Effector memory CD4-positive, alpha-beta T cell (primary cell): ENCODE results near the gene CHIT1.

Experiments used
- DNase-seq, 3 donors: peaks; one replicate each; pipeline ENCODE4 v3.0.0-alpha.2; 2020
- H3K27ac ChIP-seq: 2 replicates; pipeline ENCODE4 v1.7.0; 2013; ENCODE audit warnings: mild to moderate bottlenecking, low read length, moderate library complexity; ENCODE audit not compliant: insufficient read depth, poor library complexity, severe bottlenecking
- H3K27me3 ChIP-seq: replicated peaks from 2 replicates; pipeline ENCODE4 v1.7.0; 2013; ENCODE audit warnings: mild to moderate bottlenecking, low read length; ENCODE audit not compliant: insufficient read depth, control insufficient read depth, poor library complexity, severe bottlenecking
- H3K36me3 ChIP-seq: 2 replicates; pipeline ENCODE4 v1.7.0; 2013; ENCODE audit warnings: mild to moderate bottlenecking, low read length, moderate library complexity; ENCODE audit not compliant: control insufficient read depth, insufficient read depth
- H3K4me1 ChIP-seq: 2 replicates; pipeline ENCODE4 v1.7.0; 2013; ENCODE audit warnings: low read length, mild to moderate bottlenecking; ENCODE audit not compliant: control insufficient read depth, insufficient read depth, poor library complexity, severe bottlenecking
- H3K4me3 ChIP-seq: 2 replicates; pipeline ENCODE4 v1.7.0; 2013; ENCODE audit warnings: low read length, low read depth, mild to moderate bottlenecking; ENCODE audit not compliant: insufficient read depth, poor library complexity, severe bottlenecking
- H3K9me3 ChIP-seq: 2 replicates; pipeline ENCODE4 v1.7.0; 2013; ENCODE audit warnings: mild to moderate bottlenecking, low read length, moderate library complexity; ENCODE audit not compliant: control insufficient read depth

The CHIT1 gene

DNA sequence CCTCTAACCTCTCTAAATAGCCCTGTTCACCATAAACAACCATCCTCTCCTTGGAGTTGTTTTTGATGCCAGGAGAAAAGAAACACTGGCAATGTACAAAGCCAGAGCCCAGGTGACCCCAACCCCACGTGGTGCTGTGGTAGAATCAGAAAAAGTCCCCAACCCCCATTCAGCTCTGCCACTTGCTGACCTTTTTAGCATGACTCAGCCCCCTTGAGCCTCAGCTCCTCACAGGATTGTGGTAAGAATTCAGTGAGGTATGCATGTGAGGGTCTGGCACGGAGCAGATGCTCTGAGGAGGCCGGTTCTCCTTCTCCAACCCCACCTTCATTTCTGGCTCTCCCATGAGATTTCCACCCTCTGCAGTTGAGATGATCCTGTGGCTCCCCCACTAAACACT lies 31.8 kb downstream of the CHIT1 start:
- H3K9me3 ChIP-seq, result no peaks in the 10 kb centered on the region
- H3K4me3 ChIP-seq, result no peak overlapping the region
- H3K36me3 ChIP-seq, result no peaks in the 10 kb centered on the region
- H3K27ac ChIP-seq, result no peak overlapping the region
- DNase-seq, result no peak
- H3K4me1 ChIP-seq, result no peaks in the 10 kb centered on the region
- no peaks in the 10 kb centered on the region for H3K27me3 ChIP-seq

DNA sequence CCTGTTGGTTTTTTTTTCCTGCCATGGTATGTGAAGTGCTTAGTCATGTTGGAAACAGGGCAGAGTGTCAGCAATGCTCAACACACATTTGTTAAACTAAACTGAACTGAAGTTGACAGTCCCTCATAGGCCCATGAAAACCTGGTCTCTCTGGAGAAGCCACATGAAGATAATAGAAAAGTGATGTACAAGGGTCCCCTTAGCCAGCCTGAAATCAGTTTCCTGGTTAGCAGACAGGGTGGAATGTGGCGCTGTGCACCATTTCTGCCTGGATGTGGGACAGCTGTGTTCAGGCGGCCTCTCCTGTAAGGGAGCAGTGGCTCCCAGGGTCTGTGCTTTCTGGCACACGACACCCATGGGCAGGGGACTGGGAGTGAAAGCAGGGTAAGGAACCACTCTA lies 33.1 kb downstream of the CHIT1 start:
- no peaks in the 10 kb centered on the region for H3K36me3 ChIP-seq
- no peaks in the 10 kb centered on the region for H3K4me1 ChIP-seq
- DNase-seq, result no peak
- no peak overlapping the region for H3K4me3 ChIP-seq
- H3K9me3 ChIP-seq, result no peaks in the 10 kb centered on the region
- no peak overlapping the region for H3K27ac ChIP-seq
- no peaks in the 10 kb centered on the region for H3K27me3 ChIP-seq

DNA sequence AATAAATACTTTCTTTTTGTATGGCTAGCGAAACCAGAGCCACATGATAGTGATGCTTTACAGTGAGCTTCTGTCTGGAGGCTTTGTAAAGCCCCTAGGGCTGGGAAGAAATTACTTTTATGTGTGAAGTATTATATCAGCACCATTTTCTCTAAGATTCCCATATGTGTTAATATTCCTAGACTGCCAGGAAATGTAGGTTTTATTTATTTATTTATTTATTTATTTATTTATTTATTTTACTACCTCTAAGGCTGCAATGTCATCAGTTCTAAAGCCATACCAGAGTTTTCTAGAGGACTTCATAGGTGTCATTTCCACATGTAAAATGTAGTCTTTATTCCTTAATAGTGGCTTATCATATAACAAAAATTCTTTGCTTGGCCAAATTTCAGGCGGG lies 38.5 kb downstream of the CHIT1 start:
- no peak overlapping the region for H3K27ac ChIP-seq
- H3K4me1 ChIP-seq, result no peaks in the 10 kb centered on the region
- H3K4me3 ChIP-seq, result no peak overlapping the region
- H3K36me3 ChIP-seq, result no peaks in the 10 kb centered on the region
- no peaks in the 10 kb centered on the region for H3K9me3 ChIP-seq
- DNase-seq, result no peak
- no peaks in the 10 kb centered on the region for H3K27me3 ChIP-seq

DNA sequence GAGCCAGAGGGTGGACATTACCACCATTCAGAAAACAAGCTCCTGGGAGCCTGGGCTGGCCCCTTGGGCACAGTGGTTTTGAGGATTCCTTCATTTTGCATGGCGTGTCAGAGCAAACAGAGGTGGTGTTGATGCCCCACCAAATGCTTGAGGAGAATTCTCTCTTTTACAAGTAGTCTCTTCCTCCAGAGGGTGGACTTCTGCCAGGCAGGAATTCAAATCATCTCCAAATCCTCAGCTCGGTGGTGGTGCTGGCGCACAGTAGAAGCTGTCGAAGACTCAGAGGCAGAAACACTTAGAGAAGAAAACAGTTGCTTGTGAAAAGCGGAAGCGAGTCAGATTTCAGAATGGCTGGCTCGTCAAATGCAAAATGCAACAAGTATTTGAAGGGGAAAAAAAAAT lies 39.5 kb downstream of the CHIT1 start:
- no peak overlapping the region for H3K27ac ChIP-seq
- no peaks in the 10 kb centered on the region for H3K9me3 ChIP-seq

DNA sequence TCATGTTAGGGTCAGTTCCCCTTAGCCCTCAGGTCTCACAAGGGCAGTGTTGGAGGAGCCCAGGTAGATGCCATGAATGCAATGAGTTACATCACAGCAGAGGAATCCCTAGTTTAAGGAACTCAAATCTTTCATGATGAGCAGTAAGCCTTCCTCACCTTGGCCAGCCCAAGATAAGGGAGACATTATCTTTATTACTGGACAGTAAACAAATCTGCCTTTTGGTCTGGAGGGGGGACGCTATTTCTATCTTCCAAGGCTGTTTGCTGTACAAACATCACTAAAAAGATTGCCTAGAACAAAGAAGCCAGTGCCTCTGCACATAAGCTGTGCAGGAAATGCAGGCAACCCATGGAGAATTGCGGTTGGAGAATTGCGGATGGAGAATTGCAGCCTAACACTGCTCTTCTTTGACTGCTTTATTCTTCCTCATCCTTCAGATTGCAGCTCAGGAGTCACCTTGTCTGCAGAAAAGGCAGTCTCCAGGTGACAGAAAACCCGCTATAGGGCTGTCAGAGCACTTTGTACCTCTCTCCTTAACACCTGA lies 40.7 kb downstream of the CHIT1 start:
- H3K4me1 ChIP-seq, result no peaks in the 10 kb centered on the region
- no peak for DNase-seq
- no peak overlapping the region for H3K4me3 ChIP-seq
- H3K27ac ChIP-seq, result no peak overlapping the region
- no peaks in the 10 kb centered on the region for H3K9me3 ChIP-seq
- H3K27me3 ChIP-seq, result no peaks in the 10 kb centered on the region
- H3K36me3 ChIP-seq, result no peaks in the 10 kb centered on the region

More for the DNA sequence above, 39.5 kb downstream of the CHIT1 start:
- DNase-seq, result no peak
- Histone ChIP-seq H3K27me3 (no peaks in the 10 kb centered on the region), H3K36me3 (no peaks in the 10 kb centered on the region), H3K4me3 (no peak overlapping the region), H3K4me1 (no peaks in the 10 kb centered on the region)

DNA sequence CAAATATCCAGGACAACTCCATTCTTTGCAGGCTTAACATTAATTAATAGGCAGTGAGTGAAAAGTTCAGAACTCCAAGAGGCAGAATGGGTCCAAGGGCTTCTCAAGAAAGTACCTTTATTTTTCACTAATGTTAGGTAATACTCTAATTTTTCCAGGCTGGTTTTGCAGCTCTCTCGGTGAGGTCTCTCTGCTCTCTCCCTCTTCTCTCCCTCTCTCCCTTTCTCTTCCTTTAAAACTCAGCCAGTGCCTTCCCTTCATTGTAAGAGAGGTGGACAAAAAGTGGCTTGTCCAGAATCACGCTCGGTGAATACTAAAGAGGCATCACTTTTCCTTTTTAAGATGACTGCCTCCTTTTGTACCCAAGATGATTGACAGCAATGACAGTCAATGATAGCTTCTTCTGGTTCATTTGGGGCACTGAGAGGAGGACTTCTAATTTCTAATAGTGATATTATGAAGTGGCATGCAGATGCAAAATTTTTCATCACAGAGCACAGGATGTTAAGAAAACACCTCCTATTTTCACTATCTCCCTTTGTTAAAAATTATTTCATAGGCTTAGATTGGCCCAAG lies 41.7 kb downstream of the CHIT1 start:
- Histone ChIP-seq H3K9me3 (no peaks in the 10 kb centered on the region), H3K36me3 (no peaks in the 10 kb centered on the region), H3K4me3 (no peak overlapping the region), H3K27ac (no peak overlapping the region), H3K27me3 (no peaks in the 10 kb centered on the region), H3K4me1 (no peaks in the 10 kb centered on the region)
- no peak for DNase-seq

DNA sequence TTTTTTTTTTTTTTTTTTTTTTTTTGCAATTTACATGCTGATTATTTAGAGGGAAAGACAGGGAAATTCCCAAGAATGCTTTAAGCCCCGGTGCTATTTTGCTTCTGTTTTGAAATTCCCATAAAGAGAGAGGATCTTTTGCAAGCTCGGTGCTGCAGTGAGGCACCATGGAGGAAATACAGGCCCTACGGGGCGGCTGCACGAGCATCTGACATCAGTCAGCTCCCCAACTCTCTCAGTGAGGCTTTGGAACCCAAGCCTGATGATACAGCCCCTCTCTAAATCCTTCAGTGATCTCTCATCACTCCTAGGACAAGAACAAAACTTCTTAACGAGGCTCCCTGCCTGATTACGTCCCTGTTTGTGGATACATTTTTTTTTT lies 42.2 kb downstream of the CHIT1 start:
- H3K4me1 ChIP-seq, result no peaks in the 10 kb centered on the region
- H3K36me3 ChIP-seq, result no peaks in the 10 kb centered on the region
- H3K4me3 ChIP-seq, result no peak overlapping the region
- H3K9me3 ChIP-seq, result no peaks in the 10 kb centered on the region
- H3K27ac ChIP-seq, result no peak overlapping the region
- DNase-seq, result no peak
- H3K27me3 ChIP-seq, result no peaks in the 10 kb centered on the region

DNA sequence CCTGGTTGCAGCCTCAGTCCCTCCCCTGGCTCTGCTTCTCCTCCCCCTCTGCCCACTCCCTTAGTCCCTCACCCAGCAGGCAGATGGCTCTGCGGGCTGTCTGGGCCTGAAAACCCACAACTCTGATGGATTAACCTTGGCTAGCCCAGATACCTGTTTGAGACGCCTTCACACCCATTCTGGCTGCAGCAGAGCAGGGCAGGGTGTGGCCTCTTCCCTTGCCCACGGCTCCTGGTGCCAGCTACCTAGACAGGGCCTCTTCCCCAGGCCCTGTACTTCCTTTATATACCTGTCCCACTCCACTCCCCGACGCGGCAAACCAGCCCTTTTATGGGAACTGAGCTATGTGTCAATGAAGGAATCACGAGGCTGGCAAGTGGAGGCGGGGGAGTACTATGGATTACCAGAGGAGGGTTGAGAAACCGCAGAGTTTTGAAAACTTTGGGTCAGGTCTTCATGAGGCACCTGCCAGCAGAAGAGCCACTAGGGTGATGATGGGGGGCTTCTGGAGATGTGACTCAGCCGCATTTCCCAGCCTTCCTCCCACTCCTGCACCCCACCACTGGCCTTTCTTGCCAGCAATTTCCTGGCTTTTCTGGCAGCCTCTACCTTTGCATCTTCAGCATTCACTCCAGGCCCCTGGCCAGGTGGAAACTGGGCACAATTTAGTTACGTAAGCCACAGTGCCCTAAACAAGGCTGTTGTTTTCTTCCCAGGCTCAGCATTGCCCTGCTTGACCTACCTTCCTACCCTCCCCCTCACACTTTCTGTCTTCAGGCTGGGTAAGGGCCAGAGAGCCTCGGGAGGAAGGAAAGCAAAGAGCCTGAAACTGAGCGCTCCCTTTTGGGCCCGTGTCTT lies 42.8 kb downstream of the CHIT1 start, which contains the start of gene CHI3L1:
Gene CHI3L1 (minus strand): TSS at position 259 of the 858 bp plus-strand sequence. CDS start 81 bp downstream, at position 178.
- DNase-seq, result no peak
- Histone ChIP-seq H3K27me3 (no peaks in the 10 kb centered on the region), H3K36me3 (no peaks in the 10 kb centered on the region), H3K9me3 (no peaks in the 10 kb centered on the region), H3K27ac (no peak within 1 kb of the TSS), H3K4me1 (no peaks in the 10 kb centered on the region), H3K4me3 (no peak within 1 kb of the TSS)

DNA sequence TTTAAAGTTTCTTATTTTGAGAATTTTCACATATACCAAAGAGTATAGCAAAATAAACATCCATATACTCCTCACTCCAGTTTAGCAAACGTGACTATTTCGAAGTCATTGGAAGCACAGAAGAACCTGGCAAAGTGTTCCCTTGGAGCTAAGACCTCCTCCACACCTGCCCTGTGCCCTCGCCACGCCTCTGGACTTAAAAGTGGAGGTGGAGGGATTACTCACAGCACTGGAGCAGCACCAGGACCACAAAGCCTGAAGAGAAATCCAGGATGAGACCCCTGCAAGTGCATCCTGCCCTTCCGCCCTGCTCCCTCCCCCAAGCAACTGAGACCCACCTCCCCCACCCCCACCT lies 43.4 kb downstream of the CHIT1 start:
- Histone ChIP-seq H3K36me3 (no peaks in the 10 kb centered on the region), H3K4me3 (no peak overlapping the region), H3K27me3 (no peaks in the 10 kb centered on the region), H3K9me3 (no peaks in the 10 kb centered on the region), H3K4me1 (no peaks in the 10 kb centered on the region), H3K27ac (no peak overlapping the region)
- no peak for DNase-seq

DNA sequence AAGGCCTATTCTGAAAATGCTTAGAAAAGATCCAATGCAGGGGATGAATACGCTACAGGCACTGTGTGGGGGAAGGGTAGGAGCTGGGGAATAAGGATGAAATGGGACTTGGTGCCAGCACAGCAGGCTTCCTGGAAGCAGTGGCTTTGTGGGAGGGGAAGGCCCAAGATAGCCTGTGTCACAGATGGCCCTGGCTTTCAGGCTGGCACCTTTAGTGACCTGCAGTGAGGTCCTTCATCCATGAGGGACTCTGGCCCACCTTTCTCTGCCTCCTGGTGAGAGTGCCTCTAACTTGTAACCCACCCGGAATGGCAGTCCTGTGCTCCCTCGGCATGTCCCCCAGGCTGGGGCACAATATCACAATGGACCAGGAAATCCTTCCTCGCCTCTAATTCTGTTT lies 43.9 kb downstream of the CHIT1 start:
- no peaks in the 10 kb centered on the region for H3K4me1 ChIP-seq
- no peaks in the 10 kb centered on the region for H3K36me3 ChIP-seq
- no peak overlapping the region for H3K4me3 ChIP-seq
- no peaks in the 10 kb centered on the region for H3K9me3 ChIP-seq
- H3K27ac ChIP-seq, result no peak overlapping the region
- no peaks in the 10 kb centered on the region for H3K27me3 ChIP-seq
- DNase-seq, result no peak
